ENCODE results near the gene CRIM1. TPM values are rescaled to one million over a fixed set of nuclear protein-coding genes. Genes with fewer than 3 reads are reported as not detected.
A peak's percentile ranks its signal among the peaks of the same experiment; 100 is the strongest.

Gene CRIM1
- total and polyA plus RNA-seq, 2 of the 8 experiments (the other 6 are each of a cell fraction or from before 2014, with no cell fraction given), result 9.4 to 28.4 TPM

DNA sequence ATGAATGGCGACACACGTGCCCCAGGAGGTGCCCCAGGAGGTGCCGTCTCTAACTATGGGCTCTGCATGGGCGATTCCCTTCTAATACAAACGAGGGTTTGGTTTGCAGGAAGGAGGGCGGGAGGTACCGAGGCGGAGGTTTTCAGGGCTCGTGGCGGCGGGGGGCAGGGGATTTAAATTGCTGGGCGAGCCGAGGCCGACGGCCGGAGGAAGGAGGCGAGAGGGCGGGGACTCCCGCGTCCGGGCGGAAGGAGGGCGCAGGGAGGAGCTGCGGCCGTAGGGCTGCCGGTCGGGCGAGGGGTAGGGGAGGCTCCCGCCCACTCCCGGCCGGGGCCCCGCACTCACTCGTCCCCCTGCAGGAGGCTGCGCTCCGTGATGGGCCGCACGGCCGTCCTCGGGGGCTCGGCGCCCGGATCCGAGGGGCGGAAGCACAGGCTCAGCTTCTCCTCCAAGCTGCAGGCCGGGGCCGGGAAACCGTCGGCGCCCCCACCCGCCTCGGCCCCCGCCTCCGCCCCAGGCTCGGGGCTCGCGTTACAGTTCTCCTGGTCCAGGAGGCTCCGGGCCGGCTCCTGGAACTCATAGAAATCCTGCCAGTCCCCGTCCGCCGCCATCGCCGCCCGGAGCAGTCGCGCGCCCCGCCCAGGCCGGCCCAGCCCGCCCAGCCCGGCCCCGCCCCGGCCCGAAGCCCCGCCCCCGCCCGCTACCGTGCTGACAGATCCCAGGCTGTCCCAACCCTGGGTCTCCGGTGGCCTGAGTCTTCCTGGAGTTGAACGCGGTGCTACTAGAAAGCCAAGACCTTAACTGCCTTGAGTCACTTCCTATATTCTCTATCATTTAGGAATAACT, 242.2 kb downstream of the CRIM1 start, which contains the start of gene FEZ2 (continued):
- TF ChIP-seq, protein P1, sequence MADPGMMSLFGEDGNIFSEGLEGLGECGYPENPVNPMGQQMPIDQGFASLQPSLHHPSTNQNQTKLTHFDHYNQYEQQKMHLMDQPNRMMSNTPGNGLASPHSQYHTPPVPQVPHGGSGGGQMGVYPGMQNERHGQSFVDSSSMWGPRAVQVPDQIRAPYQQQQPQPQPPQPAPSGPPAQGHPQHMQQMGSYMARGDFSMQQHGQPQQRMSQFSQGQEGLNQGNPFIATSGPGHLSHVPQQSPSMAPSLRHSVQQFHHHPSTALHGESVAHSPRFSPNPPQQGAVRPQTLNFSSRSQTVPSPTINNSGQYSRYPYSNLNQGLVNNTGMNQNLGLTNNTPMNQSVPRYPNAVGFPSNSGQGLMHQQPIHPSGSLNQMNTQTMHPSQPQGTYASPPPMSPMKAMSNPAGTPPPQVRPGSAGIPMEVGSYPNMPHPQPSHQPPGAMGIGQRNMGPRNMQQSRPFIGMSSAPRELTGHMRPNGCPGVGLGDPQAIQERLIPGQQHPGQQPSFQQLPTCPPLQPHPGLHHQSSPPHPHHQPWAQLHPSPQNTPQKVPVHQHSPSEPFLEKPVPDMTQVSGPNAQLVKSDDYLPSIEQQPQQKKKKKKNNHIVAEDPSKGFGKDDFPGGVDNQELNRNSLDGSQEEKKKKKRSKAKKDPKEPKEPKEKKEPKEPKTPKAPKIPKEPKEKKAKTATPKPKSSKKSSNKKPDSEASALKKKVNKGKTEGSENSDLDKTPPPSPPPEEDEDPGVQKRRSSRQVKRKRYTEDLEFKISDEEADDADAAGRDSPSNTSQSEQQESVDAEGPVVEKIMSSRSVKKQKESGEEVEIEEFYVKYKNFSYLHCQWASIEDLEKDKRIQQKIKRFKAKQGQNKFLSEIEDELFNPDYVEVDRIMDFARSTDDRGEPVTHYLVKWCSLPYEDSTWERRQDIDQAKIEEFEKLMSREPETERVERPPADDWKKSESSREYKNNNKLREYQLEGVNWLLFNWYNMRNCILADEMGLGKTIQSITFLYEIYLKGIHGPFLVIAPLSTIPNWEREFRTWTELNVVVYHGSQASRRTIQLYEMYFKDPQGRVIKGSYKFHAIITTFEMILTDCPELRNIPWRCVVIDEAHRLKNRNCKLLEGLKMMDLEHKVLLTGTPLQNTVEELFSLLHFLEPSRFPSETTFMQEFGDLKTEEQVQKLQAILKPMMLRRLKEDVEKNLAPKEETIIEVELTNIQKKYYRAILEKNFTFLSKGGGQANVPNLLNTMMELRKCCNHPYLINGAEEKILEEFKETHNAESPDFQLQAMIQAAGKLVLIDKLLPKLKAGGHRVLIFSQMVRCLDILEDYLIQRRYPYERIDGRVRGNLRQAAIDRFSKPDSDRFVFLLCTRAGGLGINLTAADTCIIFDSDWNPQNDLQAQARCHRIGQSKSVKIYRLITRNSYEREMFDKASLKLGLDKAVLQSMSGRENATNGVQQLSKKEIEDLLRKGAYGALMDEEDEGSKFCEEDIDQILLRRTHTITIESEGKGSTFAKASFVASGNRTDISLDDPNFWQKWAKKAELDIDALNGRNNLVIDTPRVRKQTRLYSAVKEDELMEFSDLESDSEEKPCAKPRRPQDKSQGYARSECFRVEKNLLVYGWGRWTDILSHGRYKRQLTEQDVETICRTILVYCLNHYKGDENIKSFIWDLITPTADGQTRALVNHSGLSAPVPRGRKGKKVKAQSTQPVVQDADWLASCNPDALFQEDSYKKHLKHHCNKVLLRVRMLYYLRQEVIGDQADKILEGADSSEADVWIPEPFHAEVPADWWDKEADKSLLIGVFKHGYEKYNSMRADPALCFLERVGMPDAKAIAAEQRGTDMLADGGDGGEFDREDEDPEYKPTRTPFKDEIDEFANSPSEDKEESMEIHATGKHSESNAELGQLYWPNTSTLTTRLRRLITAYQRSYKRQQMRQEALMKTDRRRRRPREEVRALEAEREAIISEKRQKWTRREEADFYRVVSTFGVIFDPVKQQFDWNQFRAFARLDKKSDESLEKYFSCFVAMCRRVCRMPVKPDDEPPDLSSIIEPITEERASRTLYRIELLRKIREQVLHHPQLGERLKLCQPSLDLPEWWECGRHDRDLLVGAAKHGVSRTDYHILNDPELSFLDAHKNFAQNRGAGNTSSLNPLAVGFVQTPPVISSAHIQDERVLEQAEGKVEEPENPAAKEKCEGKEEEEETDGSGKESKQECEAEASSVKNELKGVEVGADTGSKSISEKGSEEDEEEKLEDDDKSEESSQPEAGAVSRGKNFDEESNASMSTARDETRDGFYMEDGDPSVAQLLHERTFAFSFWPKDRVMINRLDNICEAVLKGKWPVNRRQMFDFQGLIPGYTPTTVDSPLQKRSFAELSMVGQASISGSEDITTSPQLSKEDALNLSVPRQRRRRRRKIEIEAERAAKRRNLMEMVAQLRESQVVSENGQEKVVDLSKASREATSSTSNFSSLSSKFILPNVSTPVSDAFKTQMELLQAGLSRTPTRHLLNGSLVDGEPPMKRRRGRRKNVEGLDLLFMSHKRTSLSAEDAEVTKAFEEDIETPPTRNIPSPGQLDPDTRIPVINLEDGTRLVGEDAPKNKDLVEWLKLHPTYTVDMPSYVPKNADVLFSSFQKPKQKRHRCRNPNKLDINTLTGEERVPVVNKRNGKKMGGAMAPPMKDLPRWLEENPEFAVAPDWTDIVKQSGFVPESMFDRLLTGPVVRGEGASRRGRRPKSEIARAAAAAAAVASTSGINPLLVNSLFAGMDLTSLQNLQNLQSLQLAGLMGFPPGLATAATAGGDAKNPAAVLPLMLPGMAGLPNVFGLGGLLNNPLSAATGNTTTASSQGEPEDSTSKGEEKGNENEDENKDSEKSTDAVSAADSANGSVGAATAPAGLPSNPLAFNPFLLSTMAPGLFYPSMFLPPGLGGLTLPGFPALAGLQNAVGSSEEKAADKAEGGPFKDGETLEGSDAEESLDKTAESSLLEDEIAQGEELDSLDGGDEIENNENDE (IDR thresholded peaks at IDR 0.05; ENCODE audit: insufficient replicate concordance, low read length), result no peak
- TF ChIP-seq CREB1 (IDR thresholded peaks at IDR 0.05) (peak; percentile 42; the same call in 1 of the 2 replicates), CTBP2 (IDR thresholded peaks at IDR 0.05; ENCODE audit: borderline replicate concordance, insufficient read depth, insufficient read length, low read length) (no peak), SIRT6 (IDR thresholded peaks at IDR 0.05; ENCODE audit: low read length) (no peak), TBP (IDR thresholded peaks at IDR 0.05; ENCODE audit: low read depth, low read length) (peak; percentile 71; the same call in 1 of the 2 replicates), RNF2 (IDR thresholded peaks at IDR 0.05; ENCODE audit: borderline replicate concordance, low read depth, low read length, missing control alignments, poor library complexity, severe bottlenecking) (no peak), TAF1 (IDR thresholded peaks at IDR 0.05; ENCODE audit: low read depth, low read length) (peak; percentile 68; the same call in 1 of the 2 replicates), YY1 (IDR thresholded peaks at IDR 0.05; ENCODE audit: low read depth, low read length) (peak; percentile 57; the same call in 1 of the 2 replicates), EP300 (IDR thresholded peaks at IDR 0.05; ENCODE audit: borderline replicate concordance in 1 of 2, low read depth in 2 of 2, low read length in 2 of 2) (peak in 1 of 2 experiments; percentile 46; a peak in 1 of 3 replicates)
